Keratinocyte (primary cell): Measurements from ENCODE around the gene CUL1. TPM values are rescaled to one million over a fixed set of nuclear protein-coding genes. Genes with fewer than 3 reads are reported as not detected.

Source experiments
- DNase-seq: peaks from one replicate; pipeline ENCODE4 v3.0.0-alpha.2; 2011; ENCODE audit warnings: low read depth, missing footprints, low spot score
- FAIRE-seq: peaks from 2 replicates; lab custom pipeline; 2011; peaks lifted over from hg19 to GRCh38; lab: Jason Lieb, UNC
- H2AFZ ChIP-seq: 2 replicates; pipeline ENCODE4 v1.6.0; 2012; ENCODE audit warnings: low read length, control low read depth, inconsistent platforms; ENCODE audit not compliant: control insufficient read depth
- H3K27ac ChIP-seq: 2 replicates; pipeline ENCODE4 v1.5.1; 2011; ENCODE audit warnings: low read length; ENCODE audit not compliant: control insufficient read depth, insufficient read depth
- H3K27me3 ChIP-seq: 3 replicates; pipeline ENCODE4 v1.6.0; 2011; ENCODE audit warnings: low read length; ENCODE audit not compliant: control insufficient read depth, insufficient read depth; ENCODE audit errors: extremely low read depth
- H3K36me3 ChIP-seq, 2 experiments: 2 replicates in 1 of 2; 3 replicates in 1 of 2; pipeline ENCODE4 v1.5.1; 2011; ENCODE audit warnings: low read length in 2 of 2, mild to moderate bottlenecking in 1 of 2; ENCODE audit not compliant: control insufficient read depth in 2 of 2, insufficient read depth in 2 of 2; ENCODE audit errors: extremely low read depth in 1 of 2
- H3K4me1 ChIP-seq: 3 replicates; pipeline ENCODE4 v1.5.1; 2011; ENCODE audit warnings: low read length; ENCODE audit not compliant: control insufficient read depth, insufficient read depth; ENCODE audit errors: extremely low read depth
- H3K4me2 ChIP-seq: 3 replicates; pipeline ENCODE4 v1.6.0; 2011; ENCODE audit warnings: low read depth, low read length; ENCODE audit not compliant: control insufficient read depth, insufficient read depth; ENCODE audit errors: extremely low read depth
- H3K4me3 ChIP-seq, 3 experiments: fragments of 200-600 bp in 1 of 3; sonication (generic) in 1 of 3; 2 replicates in 2 of 3; 3 replicates in 1 of 3; pipeline ENCODE4 v1.5.1; 2011 to 2016; ENCODE audit warnings: low read length in 3 of 3, mild to moderate bottlenecking in 3 of 3, control low read depth in 2 of 3, inconsistent platforms in 1 of 3, low read depth in 1 of 3, mixed read lengths in 1 of 3, mixed run types in 1 of 3, moderate library complexity in 1 of 3; ENCODE audit not compliant: control insufficient read depth in 2 of 3, insufficient read depth in 2 of 3; ENCODE audit errors: extremely low read depth in 1 of 3
- H3K79me2 ChIP-seq: 2 replicates; pipeline ENCODE4 v1.6.0; 2012; ENCODE audit warnings: low read length; ENCODE audit not compliant: control insufficient read depth, insufficient read depth
- H3K9ac ChIP-seq: 3 replicates; pipeline ENCODE4 v1.6.0; 2011; ENCODE audit warnings: low read length; ENCODE audit not compliant: control insufficient read depth, insufficient read depth; ENCODE audit errors: extremely low read depth
- H3K9me1 ChIP-seq: 3 replicates; pipeline ENCODE4 v1.6.0; 2011; ENCODE audit warnings: low read length; ENCODE audit not compliant: control insufficient read depth, insufficient read depth; ENCODE audit errors: extremely low read depth
- H3K9me3 ChIP-seq: 2 replicates; pipeline ENCODE4 v1.5.1; 2012; ENCODE audit warnings: low read depth, low read length; ENCODE audit not compliant: control insufficient read depth
- H4K20me1 ChIP-seq: 3 replicates; pipeline ENCODE4 v1.6.0; 2011; ENCODE audit warnings: low read length; ENCODE audit not compliant: control insufficient read depth, insufficient read depth; ENCODE audit errors: extremely low read depth
- EZH2 ChIP-seq: IDR thresholded peaks from one replicate; pipeline ENCODE4 v1.6.1; 2012; ENCODE audit warnings: inconsistent platforms, mild to moderate bottlenecking, low read length, moderate library complexity
- dilution Hi-C: fragments of 300-500 bp; cut with MboI; formaldehyde crosslinking; loops from one replicate; pipeline ENCODE4 v1.7.0; 2020; ENCODE audit warnings: low sequenced_read_pairs; ENCODE audit not compliant: extremely low pct_ligation_motif_present
- polyA plus RNA-seq, 5 experiments: library from polyadenylated mRNA; depleted of rRNA in 3 of 5; stranded (reverse) in 3 of 5; stranded (forward) in 1 of 5; unstranded in 1 of 5; fragments of >200 nt; gene quantifications; 1 replicate in 1 of 5; 2 replicates in 3 of 5; 3 replicates in 1 of 5; pipeline versions ENCODE4 v1.2.1 to v1.2.3, GENCODE V29; 2011 to 2012; ENCODE audit warnings: missing spikeins in 2 of 5, low read depth in 1 of 5, low replicate concordance in 1 of 5
- TF ChIP-seq, protein P1 (sequence below), 3 experiments: IDR thresholded peaks in 1 of 3; conservative IDR thresholded peaks in 1 of 3; optimal IDR thresholded peaks in 1 of 3; 2 replicates in 2 of 3; 3 replicates in 1 of 3; pipeline versions ENCODE3 to v1.5.1; 2011; ENCODE audit warnings: low read length in 3 of 3, mild to moderate bottlenecking in 3 of 3, moderate library complexity in 2 of 3, control low read depth in 1 of 3, inconsistent platforms in 1 of 3; ENCODE audit not compliant: insufficient read depth in 2 of 3; ENCODE audit errors: extremely low read depth in 1 of 3

CUL1 gene
- polyA plus RNA-seq, 1 donor (not counting 4 experiments of a cell fraction or from before 2014, with no cell fraction given): 55.4 TPM

DNA sequence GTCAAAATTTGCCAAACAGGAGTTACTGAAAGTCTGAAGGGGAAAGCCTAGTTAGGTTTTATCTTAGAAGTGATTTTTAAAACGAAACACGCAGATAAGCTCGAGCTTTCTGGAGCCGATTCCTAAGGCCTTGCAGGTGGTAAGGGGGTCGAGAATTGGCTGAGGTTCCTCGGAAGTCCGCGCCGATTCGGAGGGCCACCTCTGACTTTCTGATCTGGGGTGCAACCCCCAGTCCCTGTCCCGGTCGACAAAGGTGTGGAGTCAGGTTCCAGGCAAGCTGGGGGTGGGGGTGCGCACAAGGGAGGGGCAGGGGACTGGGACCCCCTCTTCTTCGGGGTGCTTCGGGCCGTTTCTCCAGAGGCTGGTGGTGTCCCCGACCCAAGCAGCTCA is 701 bp upstream of the CUL1 start:
- Histone ChIP-seq H3K4me2 (peak overlapping the region; percentile 91), H3K79me2 (peaks cover 42% of the 10 kb centered on the region), H4K20me1 (peaks cover 14% of the 10 kb centered on the region), H3K27ac (peak overlapping the region; percentile 80), H3K9ac (peak overlapping the region; percentile 91), H3K27me3 (no peaks in the 10 kb centered on the region), H3K4me1 (peaks cover 40% of the 10 kb centered on the region), H3K9me3 (no peaks in the 10 kb centered on the region), H3K36me3 (no peaks in the 10 kb centered on the region), H2AFZ (peak overlapping the region; percentile 80), H3K4me3 (peak overlapping the region; percentile 81 to 95 (median 81)), H3K9me1 (peaks cover 6% of the 10 kb centered on the region)
- no peak for FAIRE-seq
- dilution Hi-C loops: no loop called here
- TF ChIP-seq, protein P1, sequence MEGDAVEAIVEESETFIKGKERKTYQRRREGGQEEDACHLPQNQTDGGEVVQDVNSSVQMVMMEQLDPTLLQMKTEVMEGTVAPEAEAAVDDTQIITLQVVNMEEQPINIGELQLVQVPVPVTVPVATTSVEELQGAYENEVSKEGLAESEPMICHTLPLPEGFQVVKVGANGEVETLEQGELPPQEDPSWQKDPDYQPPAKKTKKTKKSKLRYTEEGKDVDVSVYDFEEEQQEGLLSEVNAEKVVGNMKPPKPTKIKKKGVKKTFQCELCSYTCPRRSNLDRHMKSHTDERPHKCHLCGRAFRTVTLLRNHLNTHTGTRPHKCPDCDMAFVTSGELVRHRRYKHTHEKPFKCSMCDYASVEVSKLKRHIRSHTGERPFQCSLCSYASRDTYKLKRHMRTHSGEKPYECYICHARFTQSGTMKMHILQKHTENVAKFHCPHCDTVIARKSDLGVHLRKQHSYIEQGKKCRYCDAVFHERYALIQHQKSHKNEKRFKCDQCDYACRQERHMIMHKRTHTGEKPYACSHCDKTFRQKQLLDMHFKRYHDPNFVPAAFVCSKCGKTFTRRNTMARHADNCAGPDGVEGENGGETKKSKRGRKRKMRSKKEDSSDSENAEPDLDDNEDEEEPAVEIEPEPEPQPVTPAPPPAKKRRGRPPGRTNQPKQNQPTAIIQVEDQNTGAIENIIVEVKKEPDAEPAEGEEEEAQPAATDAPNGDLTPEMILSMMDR (optimal IDR thresholded peaks at IDR 0.05 in 1 of 3, IDR thresholded peaks at IDR 0.05 in 1 of 3, conservative IDR thresholded peaks at IDR 0.05 in 1 of 3; ENCODE audit: extremely low read depth in 1 of 3, insufficient read depth in 2 of 3, low read length in 3 of 3): no peak
- no peak for TF ChIP-seq EZH2
- DNase-seq: no peak

DNA sequence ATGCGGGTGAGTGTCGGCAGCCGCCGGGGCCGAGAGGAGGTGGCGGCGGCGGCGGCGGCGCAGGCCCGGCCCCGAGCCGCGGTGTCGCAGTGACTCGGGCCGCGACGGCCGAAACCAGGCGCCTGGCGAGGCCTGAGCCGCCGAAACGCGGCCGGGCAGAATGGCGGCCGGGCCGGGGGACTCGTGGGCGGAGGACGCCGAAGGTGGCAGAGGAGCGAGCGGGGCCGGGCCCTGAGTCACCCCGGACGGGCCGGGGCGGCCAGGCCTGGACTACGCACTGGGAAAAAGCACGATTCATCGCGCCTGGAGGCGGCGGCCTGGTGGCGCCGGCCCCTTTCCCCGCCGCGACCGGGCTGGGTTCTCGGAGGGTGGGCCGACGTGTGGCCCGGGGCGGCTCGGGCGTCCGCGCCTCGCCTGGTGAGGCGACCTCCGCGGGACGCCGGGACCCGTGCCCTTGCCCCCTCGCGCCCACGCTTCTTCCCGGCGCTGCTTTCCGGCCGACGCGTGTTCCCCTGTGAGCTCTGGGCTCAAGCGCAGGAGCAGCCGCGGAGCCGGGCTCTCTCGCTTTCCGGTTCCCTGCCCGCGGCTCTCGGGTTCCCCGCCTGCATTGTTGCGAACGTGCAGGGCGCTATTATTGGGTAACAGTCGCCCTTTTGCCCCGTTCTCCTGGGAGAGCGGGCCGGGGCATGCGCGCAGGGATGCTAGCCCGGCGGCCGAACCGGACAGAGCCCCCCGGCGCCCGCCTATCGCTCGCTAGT is 500 bp downstream of the CUL1 start:
- Histone ChIP-seq H3K27ac (peak overlapping the region; percentile 80), H3K4me1 (peaks cover 44% of the 10 kb centered on the region), H3K79me2 (peaks cover 55% of the 10 kb centered on the region), H3K9me3 (no peaks in the 10 kb centered on the region), H3K4me3 (peak overlapping the region; percentile 81 to 95 (median 92)), H3K9me1 (peaks cover 6% of the 10 kb centered on the region), H3K4me2 (peak overlapping the region; percentile 92), H3K27me3 (no peaks in the 10 kb centered on the region), H3K36me3 (no peaks in the 10 kb centered on the region), H4K20me1 (peaks cover 15% of the 10 kb centered on the region), H3K9ac (peak overlapping the region; percentile 91), H2AFZ (peak overlapping the region; percentile 69)
- DNase-seq (no peak), FAIRE-seq (no peak)
- dilution Hi-C loops: no loop called here
- TF ChIP-seq EZH2: no peak
- TF ChIP-seq, protein P1 (optimal IDR thresholded peaks at IDR 0.05 in 1 of 3, IDR thresholded peaks at IDR 0.05 in 1 of 3, conservative IDR thresholded peaks at IDR 0.05 in 1 of 3; ENCODE audit: extremely low read depth in 1 of 3, insufficient read depth in 2 of 3, low read length in 3 of 3): no peak
